Measurements from ENCODE around the gene SLC35A5. TPM values are rescaled to one million over a fixed set of nuclear protein-coding genes. Genes with fewer than 3 reads are reported as not detected.
"Not testable (repeated sequence)": the region's sequence is repeated elsewhere in the genome, so short reads cannot be mapped to it uniquely, and the experiment has no call there.

SLC35A5 gene
- 10 to 100 TPM; 24.3 to 33.6 TPM for total RNA-seq

- TF ChIP-seq CTCF (IDR thresholded peaks at IDR 0.05), result no peak
- intact Hi-C loops (cut with DNase I), result no loop called here
- Histone ChIP-seq H3K9me3 (no peaks in the 10 kb centered on the region), H3K4me3 (peak within 1 kb of the TSS; percentile 83), H3K27ac (peak within 1 kb of the TSS; percentile 98), H3K27me3 (no peaks in the 10 kb centered on the region), H3K36me3 (no peaks in the 10 kb centered on the region), H3K4me1 (peaks cover 12% of the 10 kb centered on the region), H3K9ac (ENCODE audit: low read depth in 2 of 2, low read length in 2 of 2) (peak within 1 kb of the TSS; percentile 95 to 99)
- DNase-seq, result peak; percentile 99
Measured at GRCh38 chr3:112561734-112562529, at the start of gene SLC35A5, which contains the start of gene ATG3. SLC35A5 (plus strand) TSS chr3:112562045; CDS start chr3:112563404, 1,359 bp downstream. ATG3 (minus strand) TSS chr3:112561962; CDS start chr3:112561528, 434 bp downstream.

- no peak for TF ChIP-seq CTCF (IDR thresholded peaks at IDR 0.05)
- Histone ChIP-seq H3K27ac (no peak overlapping the region), H3K4me1 (no peaks in the 10 kb centered on the region), H3K36me3 (no peaks in the 10 kb centered on the region), H3K4me3 (no peak overlapping the region), H3K9ac (ENCODE audit: low read depth in 2 of 2, low read length in 2 of 2) (no peak overlapping the region), H3K27me3 (no peaks in the 10 kb centered on the region), H3K9me3 (no peaks in the 10 kb centered on the region)
- intact Hi-C loops (cut with DNase I), result no loop called here
- DNase-seq, result no peak
Measured at GRCh38 chr3:112512320-112512719, 49.5 kb upstream of the SLC35A5 start.

- intact Hi-C loops (cut with DNase I), result no loop called here
- H3K4me3 ChIP-seq, result no peak overlapping the region
Measured at GRCh38 chr3:112514527-112515128, 47.2 kb upstream of the SLC35A5 start.

GRCh38 chr3:112518970-112519369 lies 42.9 kb upstream of the SLC35A5 start:
- intact Hi-C loops (cut with DNase I); H3K27ac ChIP-seq; DNase-seq; H3K9me3 ChIP-seq; H3K36me3 ChIP-seq; H3K9ac ChIP-seq (ENCODE audit: low read depth in 2 of 2, low read length in 2 of 2); H3K27me3 ChIP-seq; H3K4me1 ChIP-seq; H3K4me3 ChIP-seq: not testable (repeated sequence)

More at GRCh38 chr3:112514527-112515128, 47.2 kb upstream of the SLC35A5 start:
- Histone ChIP-seq H3K9ac (ENCODE audit: low read depth in 2 of 2, low read length in 2 of 2) (no peak overlapping the region), H3K27me3 (no peaks in the 10 kb centered on the region), H3K36me3 (no peaks in the 10 kb centered on the region), H3K27ac (no peak overlapping the region), H3K9me3 (no peaks in the 10 kb centered on the region), H3K4me1 (no peaks in the 10 kb centered on the region)
- DNase-seq, result no peak
- TF ChIP-seq CTCF (IDR thresholded peaks at IDR 0.05), result no peak

- Histone ChIP-seq H3K9ac (ENCODE audit: low read depth in 2 of 2, low read length in 2 of 2) (no peak overlapping the region), H3K27me3 (no peaks in the 10 kb centered on the region), H3K4me3 (no peak overlapping the region), H3K9me3 (no peaks in the 10 kb centered on the region), H3K36me3 (no peaks in the 10 kb centered on the region), H3K4me1 (no peaks in the 10 kb centered on the region), H3K27ac (no peak overlapping the region)
- peak; percentile 54 for DNase-seq
- intact Hi-C loops (cut with DNase I), result loop anchor here (2.0 kb wide), 1 partner anchor 193 kb away; no protein-coding TSS in a partner anchor
- TF ChIP-seq CTCF (IDR thresholded peaks at IDR 0.05), result peak; percentile 67
Measured at GRCh38 chr3:112519424-112520001, 42.3 kb upstream of the SLC35A5 start.

- H3K27ac ChIP-seq; H3K27me3 ChIP-seq; H3K36me3 ChIP-seq; H3K4me3 ChIP-seq; DNase-seq; H3K9ac ChIP-seq (ENCODE audit: low read depth in 2 of 2, low read length in 2 of 2); H3K4me1 ChIP-seq; intact Hi-C loops (cut with DNase I); H3K9me3 ChIP-seq: not testable (repeated sequence)
Measured at GRCh38 chr3:112524127-112524526, 37.7 kb upstream of the SLC35A5 start.
